Stimulated activated memory B cell treated with anti-CD40 and anti-IgM and Interleukin-4, amounts not matched to agents 10 μg/mL and 1 μg/mL and 100 μg/mL, for 72 hours (primary cell): Measurements from ENCODE around the gene ZDHHC24.

Experiments used
- ATAC-seq: fragments of 150-1000 bp; cut with Tn5 transposase; 2 replicates; pipeline ENCODE4 v1.10.0; 2021
- H3K27ac Mint-ChIP-seq: one replicate; pipeline ENCODE4 v1.8.0; 2022; ENCODE audit warnings: mild to moderate bottlenecking, mixed read lengths
- H3K27me3 Mint-ChIP-seq: one replicate; pipeline ENCODE4 v1.8.0; 2022; ENCODE audit warnings: mixed read lengths
- H3K36me3 Mint-ChIP-seq: one replicate; pipeline ENCODE4 v1.8.0; 2022; ENCODE audit warnings: mixed read lengths
- H3K4me1 Mint-ChIP-seq: one replicate; pipeline ENCODE4 v1.8.0; 2022; ENCODE audit warnings: mixed read lengths
- H3K4me3 Mint-ChIP-seq: one replicate; pipeline ENCODE4 v1.8.0; 2022; ENCODE audit warnings: mild to moderate bottlenecking, moderate library complexity, mixed read lengths
- H3K9me3 Mint-ChIP-seq: one replicate; pipeline ENCODE4 v1.8.0; 2022; ENCODE audit warnings: mixed read lengths

ZDHHC24 gene

DNA sequence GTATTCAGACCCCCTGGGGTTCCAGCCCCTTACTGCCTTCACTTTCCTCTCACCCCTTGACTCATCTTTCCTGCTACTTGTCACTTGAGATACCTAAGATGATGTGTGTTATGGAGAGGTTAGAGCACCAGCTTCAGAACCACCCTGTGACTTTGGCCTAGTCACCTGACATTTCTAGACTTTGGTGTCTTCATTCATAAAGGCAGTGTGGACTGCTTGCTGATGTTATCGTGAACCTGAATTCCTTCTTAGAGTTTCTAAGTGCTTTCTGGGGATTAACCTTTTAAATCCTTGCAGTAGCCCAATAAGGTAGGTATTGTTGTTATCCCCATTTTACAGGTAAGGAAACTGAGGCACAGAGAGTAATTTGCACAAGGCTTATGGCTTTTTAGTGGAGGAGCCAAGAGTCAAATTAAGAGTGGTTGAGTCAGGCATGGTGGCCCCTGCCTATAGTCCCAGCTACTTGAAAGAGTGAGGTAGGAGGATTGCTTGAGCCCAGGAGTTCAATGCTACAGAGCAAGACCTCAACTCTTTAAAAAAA is 40.5 kb downstream of the ZDHHC24 start:
- no peak overlapping the region for H3K27ac Mint-ChIP-seq
- peaks cover 3% of the 10 kb centered on the region for H3K4me1 Mint-ChIP-seq
- H3K9me3 Mint-ChIP-seq, result no peaks in the 10 kb centered on the region
- H3K4me3 Mint-ChIP-seq, result no peak overlapping the region
- no peak for ATAC-seq
- H3K27me3 Mint-ChIP-seq, result no peaks in the 10 kb centered on the region
- H3K36me3 Mint-ChIP-seq, result peaks cover 64% of the 10 kb centered on the region

DNA sequence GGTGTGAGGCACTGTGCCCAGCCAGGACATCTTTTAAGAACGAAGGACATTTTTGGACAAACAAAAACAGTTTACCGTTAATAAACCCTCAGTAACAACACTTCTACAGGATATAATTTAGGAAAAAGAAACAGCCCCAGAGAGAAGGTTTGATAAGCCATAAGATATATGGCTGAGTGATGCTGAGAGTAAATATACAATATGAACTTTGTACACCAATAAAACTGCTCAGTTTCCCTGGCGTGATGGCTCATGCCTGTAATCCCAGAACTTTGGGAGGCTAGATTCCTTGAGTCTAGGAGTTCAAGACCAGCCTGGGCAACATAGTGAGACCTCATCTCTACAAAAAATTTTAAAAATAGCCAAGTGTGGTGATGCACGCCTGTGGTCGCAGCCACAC is 47.3 kb downstream of the ZDHHC24 start:
- no peak overlapping the region for H3K4me3 Mint-ChIP-seq

DNA sequence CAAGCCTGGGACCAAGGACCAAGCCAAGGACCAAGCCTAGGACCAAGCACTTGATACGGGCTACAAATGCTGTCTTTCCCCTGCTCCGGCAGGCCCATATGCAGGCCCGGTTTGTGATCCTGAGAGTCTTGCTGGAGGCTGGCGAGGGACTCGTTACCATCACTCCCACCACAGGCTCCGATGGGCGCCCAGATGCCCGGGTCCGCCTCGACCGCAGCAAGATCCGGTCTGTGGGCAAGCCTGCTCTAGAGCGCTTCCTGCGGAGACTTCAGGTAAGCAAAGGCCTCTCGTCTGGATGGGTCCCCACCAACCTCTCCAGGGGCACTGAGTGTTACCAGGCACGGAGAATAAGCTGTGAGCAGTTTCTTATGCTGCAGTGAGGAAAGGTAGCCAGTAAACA is 48.6 kb downstream of the ZDHHC24 start:
- no peak for ATAC-seq
- Mint-ChIP-seq H3K4me3 (no peak overlapping the region), H3K36me3 (peaks cover 53% of the 10 kb centered on the region), H3K27ac (no peak overlapping the region), H3K4me1 (no peaks in the 10 kb centered on the region), H3K27me3 (no peaks in the 10 kb centered on the region), H3K9me3 (no peaks in the 10 kb centered on the region)

More for the DNA sequence above, 47.3 kb downstream of the ZDHHC24 start:
- Mint-ChIP-seq H3K4me1 (no peaks in the 10 kb centered on the region), H3K36me3 (peaks cover 43% of the 10 kb centered on the region), H3K27me3 (no peaks in the 10 kb centered on the region), H3K27ac (no peak overlapping the region), H3K9me3 (no peaks in the 10 kb centered on the region)
- ATAC-seq, result no peak

DNA sequence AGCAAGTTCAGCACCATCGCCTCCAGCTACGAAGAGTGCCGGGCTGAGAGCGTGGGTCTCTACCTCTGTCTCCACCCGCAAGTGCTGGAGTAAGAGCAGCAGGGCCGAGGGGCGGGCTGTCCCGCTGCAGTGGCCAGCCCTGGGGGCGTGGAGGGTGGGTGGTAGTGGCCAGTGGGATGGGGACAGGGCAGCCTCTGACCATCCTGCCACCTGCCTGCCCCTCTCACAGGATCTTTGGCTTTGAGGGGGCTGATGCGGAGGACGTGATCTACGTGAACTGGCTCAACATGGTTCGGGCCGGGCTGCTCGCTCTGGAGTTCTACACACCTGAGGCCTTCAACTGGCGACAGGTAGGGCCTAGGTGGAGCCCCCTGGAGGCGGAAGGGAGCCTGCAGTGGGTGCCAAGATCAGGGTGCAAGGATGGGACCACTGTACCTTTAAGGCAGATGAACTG is 50.4 kb downstream of the ZDHHC24 start:
- Mint-ChIP-seq H3K4me1 (no peaks in the 10 kb centered on the region), H3K27ac (no peak overlapping the region), H3K27me3 (no peaks in the 10 kb centered on the region), H3K9me3 (no peaks in the 10 kb centered on the region), H3K4me3 (no peak overlapping the region), H3K36me3 (peaks cover 40% of the 10 kb centered on the region)
- no peak for ATAC-seq

DNA sequence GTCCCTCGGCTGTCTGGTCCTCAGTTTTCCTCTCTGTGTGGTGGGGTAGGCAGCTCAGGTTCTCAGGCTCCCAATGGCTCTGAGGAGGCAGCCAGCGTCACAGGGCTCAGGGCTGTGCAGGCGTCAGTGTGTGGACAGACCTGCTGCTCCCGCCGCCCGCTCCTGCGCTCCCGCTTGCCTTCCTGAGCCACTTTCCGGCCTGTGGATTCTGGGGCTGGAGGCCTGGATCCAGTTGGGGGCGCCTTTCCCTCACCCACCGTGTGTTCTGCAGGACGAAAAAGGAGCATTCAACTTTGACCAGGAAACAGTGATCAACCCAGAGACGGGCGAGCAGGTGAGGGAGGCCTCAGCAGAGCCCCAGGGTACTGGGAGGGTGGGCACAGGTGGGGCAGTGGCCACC is 50.9 kb downstream of the ZDHHC24 start:
- no peak for ATAC-seq
- H3K4me1 Mint-ChIP-seq, result no peaks in the 10 kb centered on the region
- H3K27ac Mint-ChIP-seq, result no peak overlapping the region
- no peaks in the 10 kb centered on the region for H3K9me3 Mint-ChIP-seq
- H3K27me3 Mint-ChIP-seq, result no peaks in the 10 kb centered on the region
- H3K4me3 Mint-ChIP-seq, result no peak overlapping the region
- H3K36me3 Mint-ChIP-seq, result peaks cover 36% of the 10 kb centered on the region

DNA sequence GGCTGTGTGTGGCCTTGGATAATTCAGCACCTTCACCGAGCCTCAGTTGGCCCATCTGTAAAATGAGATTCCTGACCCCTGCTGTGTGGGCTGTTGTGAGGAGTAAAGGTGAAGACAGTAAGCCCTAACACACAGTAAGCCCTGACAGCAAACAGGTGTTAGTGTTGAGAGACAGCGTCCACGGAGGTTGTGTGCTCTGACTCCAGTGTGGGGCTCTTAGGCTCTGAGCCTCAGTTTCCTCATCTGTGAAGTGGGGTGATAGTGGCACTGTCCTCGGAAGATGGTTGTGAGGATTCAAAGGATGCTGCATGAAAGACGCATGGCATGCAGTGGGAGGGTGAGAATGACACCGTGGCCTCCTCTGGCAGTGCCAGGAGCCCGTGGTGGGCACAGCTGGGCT is 51.4 kb downstream of the ZDHHC24 start:
- Mint-ChIP-seq H3K9me3 (no peaks in the 10 kb centered on the region), H3K27ac (no peak overlapping the region), H3K4me1 (no peaks in the 10 kb centered on the region), H3K27me3 (no peaks in the 10 kb centered on the region), H3K36me3 (peaks cover 37% of the 10 kb centered on the region), H3K4me3 (no peak overlapping the region)
- no peak for ATAC-seq

DNA sequence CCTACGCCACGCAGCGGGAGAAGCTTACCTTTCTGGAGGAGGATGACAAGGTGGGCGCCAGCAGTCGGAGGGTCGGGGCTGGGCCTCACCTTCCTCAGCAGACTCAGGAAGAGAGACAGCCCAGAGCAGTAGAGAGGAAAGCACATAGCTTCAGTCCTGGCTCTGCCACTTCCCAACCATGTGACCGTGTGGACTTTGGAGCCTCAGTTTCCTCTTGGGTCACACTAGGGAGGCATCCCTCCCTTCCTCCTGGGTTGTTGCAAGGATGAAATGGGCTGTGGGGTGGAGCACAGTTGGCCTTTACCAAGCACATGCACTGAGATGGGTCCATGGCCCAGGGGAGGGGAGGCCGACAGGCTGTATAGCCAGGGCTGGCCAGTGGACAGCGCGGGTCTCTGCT is 52.7 kb downstream of the ZDHHC24 start:
- H3K27ac Mint-ChIP-seq, result no peak overlapping the region
- H3K36me3 Mint-ChIP-seq, result peaks cover 41% of the 10 kb centered on the region
- no peaks in the 10 kb centered on the region for H3K4me1 Mint-ChIP-seq
- no peak overlapping the region for H3K4me3 Mint-ChIP-seq
- no peak for ATAC-seq
- no peaks in the 10 kb centered on the region for H3K27me3 Mint-ChIP-seq
- no peaks in the 10 kb centered on the region for H3K9me3 Mint-ChIP-seq

DNA sequence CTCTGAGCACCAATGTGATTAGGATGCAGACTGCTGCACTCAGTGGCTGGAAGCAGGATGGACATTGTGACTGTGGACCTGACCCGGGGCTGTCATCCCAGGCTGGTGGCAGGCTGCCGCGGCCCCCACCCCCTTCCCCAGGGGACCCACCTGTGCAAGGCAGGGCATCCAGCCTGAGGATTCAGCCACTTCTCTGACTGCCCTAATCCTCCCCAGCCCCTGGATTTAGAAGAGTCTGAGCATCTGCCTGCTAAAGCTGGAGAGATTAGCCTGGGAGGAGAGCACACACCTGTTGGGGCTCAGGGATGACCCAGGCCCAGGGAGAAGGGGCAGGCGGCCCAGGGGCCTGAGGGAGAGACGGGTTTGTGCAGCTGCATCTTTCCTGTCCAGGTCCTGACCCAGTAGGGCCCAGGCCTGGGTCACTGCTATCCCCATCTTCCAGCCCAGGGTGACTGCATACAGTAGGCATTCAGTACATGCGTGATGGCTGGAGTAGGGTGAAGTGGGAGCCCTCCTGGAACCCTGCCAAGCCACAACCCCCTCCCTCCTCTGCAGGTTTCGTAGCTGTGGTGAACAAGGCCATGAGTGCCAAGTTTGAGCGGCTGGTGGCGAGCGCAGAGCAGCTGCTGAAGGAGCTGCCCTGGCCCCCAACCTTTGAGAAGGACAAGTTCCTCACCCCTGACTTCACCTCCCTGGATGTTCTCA is 53.5 kb downstream of the ZDHHC24 start:
- Mint-ChIP-seq H3K9me3 (no peaks in the 10 kb centered on the region), H3K4me3 (no peak overlapping the region), H3K36me3 (peaks cover 49% of the 10 kb centered on the region), H3K27ac (no peak overlapping the region), H3K27me3 (no peaks in the 10 kb centered on the region), H3K4me1 (no peaks in the 10 kb centered on the region)
- ATAC-seq, result no peak

DNA sequence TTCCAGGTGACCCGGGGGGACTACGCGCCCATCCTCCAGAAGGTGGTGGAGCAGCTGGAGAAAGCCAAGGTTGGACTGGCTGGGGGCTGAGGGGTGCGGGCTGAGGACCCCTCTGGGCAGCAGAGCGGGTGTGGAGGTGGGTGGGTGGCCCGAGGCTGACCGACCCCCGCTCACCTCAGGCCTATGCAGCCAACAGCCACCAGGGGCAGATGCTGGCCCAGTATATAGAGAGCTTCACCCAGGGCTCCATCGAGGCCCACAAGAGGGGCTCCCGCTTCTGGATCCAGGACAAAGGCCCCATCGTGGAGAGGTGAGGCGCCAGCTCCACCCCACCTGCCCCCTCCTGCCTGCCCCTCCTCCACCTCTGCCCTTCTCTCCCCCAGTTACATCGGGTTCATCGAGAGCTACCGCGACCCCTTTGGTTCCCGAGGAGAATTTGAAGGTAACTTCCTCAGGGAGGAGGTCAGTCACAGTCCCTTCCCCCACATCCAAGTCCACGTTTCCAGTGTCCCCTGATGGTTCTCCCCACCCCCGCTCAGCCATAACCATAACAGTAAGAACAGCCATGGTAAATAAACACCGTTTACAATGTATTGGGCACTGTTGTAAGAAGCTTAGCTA is 54.4 kb downstream of the ZDHHC24 start:
- ATAC-seq, result no peak
- Mint-ChIP-seq H3K4me1 (no peaks in the 10 kb centered on the region), H3K36me3 (peaks cover 50% of the 10 kb centered on the region), H3K27ac (no peak overlapping the region), H3K4me3 (no peak overlapping the region), H3K9me3 (no peaks in the 10 kb centered on the region), H3K27me3 (no peaks in the 10 kb centered on the region)

DNA sequence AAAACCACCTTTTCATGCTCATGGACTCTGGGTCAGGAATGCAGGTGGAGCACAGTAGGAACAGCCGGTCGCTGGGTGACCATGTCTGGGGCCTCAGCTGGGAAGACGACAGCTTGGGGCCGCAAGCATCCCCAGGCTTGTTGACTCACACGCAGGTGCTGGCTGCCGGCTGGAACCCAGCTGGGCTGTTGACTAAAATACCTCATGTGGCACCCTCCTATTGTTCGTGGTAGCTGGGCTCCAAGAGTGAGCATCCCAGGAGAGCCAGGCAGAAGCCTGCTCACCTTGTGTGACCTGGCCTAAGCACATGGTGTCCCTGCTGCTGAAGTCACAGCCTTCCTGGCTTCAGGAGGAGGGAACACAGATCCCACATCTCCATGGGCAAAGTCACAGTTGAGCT is 56.2 kb downstream of the ZDHHC24 start:
- H3K4me1 Mint-ChIP-seq, result no peaks in the 10 kb centered on the region
- no peak overlapping the region for H3K27ac Mint-ChIP-seq
- no peak for ATAC-seq
- H3K9me3 Mint-ChIP-seq, result no peaks in the 10 kb centered on the region
- H3K4me3 Mint-ChIP-seq, result no peak overlapping the region
- H3K36me3 Mint-ChIP-seq, result peaks cover 56% of the 10 kb centered on the region
- H3K27me3 Mint-ChIP-seq, result no peaks in the 10 kb centered on the region

DNA sequence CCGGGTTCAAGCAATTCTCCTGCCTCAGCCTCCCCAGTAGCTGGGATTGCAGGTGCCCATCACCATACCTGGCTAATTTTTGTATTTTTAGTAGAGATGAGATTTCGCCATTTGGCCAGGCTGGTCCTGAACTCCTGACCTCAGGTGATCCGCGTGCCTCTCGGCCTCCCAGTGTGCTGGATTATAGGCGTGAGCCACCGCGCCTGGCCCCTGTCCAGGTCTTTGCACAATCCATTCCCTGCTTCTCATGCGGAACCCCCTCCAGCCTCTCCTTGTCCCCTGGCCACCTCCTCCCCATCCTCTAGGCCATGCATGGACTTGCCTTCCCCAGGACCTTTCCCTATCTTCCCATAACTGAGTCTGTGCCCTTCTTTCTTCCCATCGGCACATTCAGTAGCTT is 56.9 kb downstream of the ZDHHC24 start:
- ATAC-seq, result no peak
- no peak overlapping the region for H3K4me3 Mint-ChIP-seq
- H3K9me3 Mint-ChIP-seq, result no peaks in the 10 kb centered on the region
- no peaks in the 10 kb centered on the region for H3K4me1 Mint-ChIP-seq
- no peaks in the 10 kb centered on the region for H3K27me3 Mint-ChIP-seq
- H3K27ac Mint-ChIP-seq, result no peak overlapping the region
- H3K36me3 Mint-ChIP-seq, result peaks cover 52% of the 10 kb centered on the region

DNA sequence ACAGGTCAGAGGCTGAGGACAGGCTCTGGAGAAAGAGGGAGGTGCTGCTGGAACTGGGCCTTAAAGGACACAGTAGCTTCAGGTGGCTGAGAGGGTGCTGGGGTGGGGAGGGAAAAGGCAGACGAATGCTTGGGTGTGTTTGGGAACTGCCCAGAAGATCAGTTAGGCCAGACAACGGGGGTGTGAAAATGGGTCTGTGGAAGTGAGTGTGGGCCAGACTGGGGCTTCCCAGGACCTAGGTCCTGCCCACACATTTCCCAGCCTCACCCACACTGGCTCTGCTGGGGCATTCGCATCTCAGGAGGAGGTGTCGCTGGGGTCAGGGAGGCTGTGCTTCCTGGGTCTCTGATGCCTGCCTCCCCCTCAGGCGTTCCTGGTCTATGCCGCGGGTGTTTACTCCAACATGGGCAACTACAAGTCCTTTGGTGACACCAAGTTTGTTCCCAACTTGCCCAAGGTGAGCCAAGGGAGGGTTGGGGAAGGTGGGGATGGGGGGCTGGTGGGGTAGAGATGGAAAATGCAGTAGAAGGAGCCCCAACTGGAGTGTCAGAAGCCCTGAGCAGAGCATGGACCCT is 61.0 kb downstream of the ZDHHC24 start:
- Mint-ChIP-seq H3K27me3 (no peaks in the 10 kb centered on the region), H3K9me3 (no peaks in the 10 kb centered on the region), H3K4me1 (peaks cover 6% of the 10 kb centered on the region), H3K27ac (no peak overlapping the region), H3K36me3 (peaks cover 41% of the 10 kb centered on the region), H3K4me3 (no peak overlapping the region)
- no peak for ATAC-seq

DNA sequence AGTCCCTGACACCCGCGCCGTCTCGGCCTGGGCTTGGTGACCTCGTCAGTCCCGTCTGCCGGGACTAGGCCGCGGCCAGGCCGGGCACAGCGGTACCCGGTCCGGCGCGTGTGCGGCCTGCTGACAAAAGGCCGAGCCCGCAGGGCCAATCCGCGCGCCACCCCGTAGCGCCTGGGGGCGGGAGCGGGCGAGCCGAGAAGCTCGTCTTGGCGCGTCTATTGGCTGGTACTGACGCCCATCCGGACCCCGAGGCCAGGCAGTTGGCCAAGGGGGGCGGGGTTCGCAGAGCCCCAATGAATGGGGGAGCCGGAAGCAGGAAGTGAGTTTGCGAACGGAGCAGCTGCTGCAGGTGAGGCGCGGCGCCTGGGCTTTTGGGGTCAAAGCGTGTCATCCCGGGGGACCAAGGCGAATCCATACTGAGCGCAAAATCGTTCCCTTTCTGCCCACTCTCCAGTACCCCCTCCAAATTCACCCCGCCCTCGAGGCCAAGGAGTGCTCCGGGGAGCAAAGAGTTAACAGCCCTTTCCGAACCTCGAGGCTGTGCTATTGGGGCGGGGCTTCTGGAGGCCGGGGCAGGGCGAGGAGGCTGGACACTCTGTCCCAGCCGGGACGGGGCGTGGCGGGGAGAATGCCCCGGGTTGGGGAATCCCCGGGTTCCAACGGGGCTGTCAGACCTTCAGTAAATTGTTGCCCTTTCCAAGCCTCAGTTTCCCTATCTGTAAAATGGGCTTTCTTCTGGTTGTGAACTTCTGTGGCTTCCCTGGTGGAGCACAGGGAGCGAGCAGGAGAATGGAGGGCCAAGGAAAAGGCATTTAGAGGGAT is 65.5 kb downstream of the ZDHHC24 start, which contains the start of gene DPP3:
TSS of gene DPP3 (plus strand) at position 318 of the 822 bp plus-strand sequence. CDS start 1,767 bp downstream, outside the sequence.
- Mint-ChIP-seq H3K4me3 (peak within 1 kb of the TSS; percentile 93), H3K27ac (peak within 1 kb of the TSS; percentile 91), H3K27me3 (no peaks in the 10 kb centered on the region), H3K9me3 (no peaks in the 10 kb centered on the region), H3K36me3 (peaks cover 13% of the 10 kb centered on the region), H3K4me1 (peaks cover 30% of the 10 kb centered on the region)
- peak; percentile 98 for ATAC-seq

DNA sequence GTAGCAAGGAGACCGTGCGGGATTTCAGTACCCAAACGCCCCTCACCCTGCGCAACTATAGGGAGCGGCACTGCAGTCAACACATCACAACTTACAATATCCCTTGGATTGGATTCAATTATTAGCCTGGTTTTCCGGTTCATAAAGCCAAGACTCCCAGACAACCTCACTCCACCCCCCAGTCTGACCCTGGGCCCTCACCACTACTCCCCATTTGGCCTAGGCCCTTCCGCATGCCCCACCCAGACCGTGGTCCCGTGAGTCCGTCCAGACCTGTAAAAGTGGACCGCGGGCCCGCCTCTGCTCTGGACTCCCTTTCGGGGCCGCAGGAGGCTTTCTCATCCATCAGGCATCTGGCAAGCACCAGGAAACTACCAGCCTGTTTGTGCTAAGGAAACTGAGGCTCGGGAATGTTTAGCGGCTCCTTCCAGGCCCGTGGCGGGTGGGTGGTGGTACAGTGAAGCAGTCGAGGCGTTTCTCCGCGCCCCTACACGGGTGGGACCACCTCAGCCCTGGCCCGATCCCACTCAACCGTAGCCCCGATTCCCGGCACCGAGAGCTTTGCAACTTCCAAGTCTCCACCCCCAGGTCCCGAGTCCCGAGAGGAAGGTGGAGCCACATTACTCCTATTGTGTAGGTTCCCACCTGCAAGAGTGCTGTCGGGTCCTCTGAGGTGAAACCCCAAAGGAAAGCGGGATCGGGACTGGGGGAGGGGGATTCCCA is 66.3 kb downstream of the ZDHHC24 start:
- H3K4me3 Mint-ChIP-seq, result peak overlapping the region; percentile 93
- no peaks in the 10 kb centered on the region for H3K9me3 Mint-ChIP-seq
- peaks cover 30% of the 10 kb centered on the region for H3K4me1 Mint-ChIP-seq
- peak overlapping the region; percentile 91 for H3K27ac Mint-ChIP-seq
- ATAC-seq, result no peak
- H3K27me3 Mint-ChIP-seq, result no peaks in the 10 kb centered on the region
- H3K36me3 Mint-ChIP-seq, result peaks cover 13% of the 10 kb centered on the region
